GM23338 (cell line): ENCODE data around the gene GJC2. TPM values are rescaled to one million over a fixed set of nuclear protein-coding genes. Genes with fewer than 3 reads are reported as not detected.

Experiments used
- ATAC-seq: fragments of 200-7000 bp; cut with Tn5 transposase; 3 replicates; pipeline ENCODE4 v1.9.1; 2020
- DNase-seq: peaks from one replicate; pipeline ENCODE4 v3.0.0-alpha.2; 2015; ENCODE audit warnings: low spot score
- H2AFZ ChIP-seq: fragments of 200-600 bp; sonication (generic); 2 replicates; pipeline ENCODE4 v1.8.0; 2016; ENCODE audit warnings: antibody characterized with exemption, mild to moderate bottlenecking, moderate library complexity
- H3F3A ChIP-seq: fragments of 200-600 bp; sonication (generic); replicated peaks from 2 replicates; pipeline ENCODE4 v1.8.0; 2017; ENCODE audit warnings: antibody characterized with exemption, mixed run types, low read depth
- H3K27ac ChIP-seq: fragments of 200-600 bp; sonication (generic); 2 replicates; pipeline ENCODE4 v1.6.1; 2016; ENCODE audit warnings: low read depth
- H3K27me3 ChIP-seq: fragments of 200-600 bp; sonication (generic); 2 replicates; pipeline ENCODE4 v1.8.0; 2016; ENCODE audit warnings: mild to moderate bottlenecking, mixed run types, moderate library complexity; ENCODE audit not compliant: insufficient read depth
- H3K36me3 ChIP-seq: fragments of 200-600 bp; sonication (generic); 2 replicates; pipeline ENCODE4 v1.8.0; 2016; ENCODE audit warnings: mild to moderate bottlenecking; ENCODE audit not compliant: insufficient read depth
- H3K4me1 ChIP-seq: fragments of 200-600 bp; sonication (generic); 2 replicates; pipeline ENCODE4 v1.8.0; 2016; ENCODE audit warnings: mild to moderate bottlenecking, moderate library complexity; ENCODE audit not compliant: insufficient read depth
- H3K4me2 ChIP-seq: fragments of 200-600 bp; sonication (generic); 2 replicates; pipeline ENCODE4 v1.7.1; 2017; ENCODE audit warnings: mixed run types
- H3K4me3 ChIP-seq: fragments of 200-600 bp; sonication (generic); 2 replicates; pipeline ENCODE4 v1.6.1; 2016; ENCODE audit warnings: mixed run types
- H3K79me2 ChIP-seq: fragments of 200-600 bp; sonication (generic); replicated peaks from 2 replicates; pipeline ENCODE4 v1.8.0; 2017; ENCODE audit warnings: mild to moderate bottlenecking; ENCODE audit not compliant: insufficient read depth
- H3K9me2 ChIP-seq: fragments of 200-600 bp; sonication (generic); 2 replicates; pipeline ENCODE4 v1.8.0; 2017; ENCODE audit not compliant: insufficient read depth
- H4K20me1 ChIP-seq: fragments of 200-600 bp; sonication (generic); replicated peaks from 2 replicates; pipeline ENCODE4 v1.8.0; 2017; ENCODE audit warnings: mild to moderate bottlenecking; ENCODE audit not compliant: insufficient read depth
- H3K27ac Mint-ChIP-seq: 2 replicates; pipeline ENCODE4 v1.8.0; 2020; ENCODE audit warnings: inconsistent platforms, mild to moderate bottlenecking, moderate library complexity, mixed read lengths
- H3K27me3 Mint-ChIP-seq: 3 replicates; pipeline ENCODE4 v1.8.0; 2022; ENCODE audit warnings: low read depth, mild to moderate bottlenecking, moderate library complexity, mixed read lengths, inconsistent platforms; ENCODE audit not compliant: insufficient read depth, poor library complexity
- H3K36me3 Mint-ChIP-seq: 3 replicates; pipeline ENCODE4 v1.8.0; 2021; ENCODE audit warnings: low read depth, mild to moderate bottlenecking, inconsistent platforms, moderate library complexity, mixed read lengths
- H3K4me1 Mint-ChIP-seq: 3 replicates; pipeline ENCODE4 v1.8.0; 2020; ENCODE audit warnings: mild to moderate bottlenecking, inconsistent platforms, mixed read lengths
- H3K4me3 Mint-ChIP-seq: 3 replicates; pipeline ENCODE4 v1.8.0; 2021; ENCODE audit warnings: moderate library complexity, mild to moderate bottlenecking, inconsistent platforms, mixed read lengths
- H3K9me3 Mint-ChIP-seq: 3 replicates; pipeline ENCODE4 v1.8.0; 2020; ENCODE audit warnings: moderate library complexity, mild to moderate bottlenecking, inconsistent platforms, mixed read lengths
- EZH2 ChIP-seq: fragments of 200-600 bp; sonication (generic); IDR thresholded peaks from one replicate; pipeline ENCODE4 v1.8.0; 2017; ENCODE audit warnings: antibody characterized with exemption, mild to moderate bottlenecking, low read depth; ENCODE audit not compliant: unreplicated experiment
- EZH2phosphoT487 ChIP-seq: fragments of 200-600 bp; sonication (generic); IDR thresholded peaks from one replicate; pipeline ENCODE4 v1.8.1; 2018; ENCODE audit warnings: antibody characterized with exemption; ENCODE audit not compliant: unreplicated experiment
- JUNB ChIP-seq: IDR thresholded peaks from one replicate; pipeline ENCODE4 v1.6.1; 2016; ENCODE audit warnings: antibody characterized with exemption; ENCODE audit not compliant: unreplicated experiment
- NANOG ChIP-seq: IDR thresholded peaks from 2 replicates; pipeline ENCODE4 v1.6.1; 2016; ENCODE audit warnings: antibody characterized with exemption, borderline replicate concordance
- STAT1 ChIP-seq: IDR thresholded peaks from one replicate; pipeline ENCODE4 v1.6.1; 2016; ENCODE audit warnings: antibody characterized with exemption; ENCODE audit not compliant: unreplicated experiment
- polyA plus RNA-seq: library from polyadenylated mRNA; unstranded; fragments of >200 nt; fragmentation: Nextera tagmentation; extraction: Ambion mirVana; gene quantifications from 2 replicates; pipeline ENCODE4 v1.2.1, GENCODE V29; 2016
- total RNA-seq: library from RNA; depleted of rRNA; stranded (reverse); fragments of >200 nt; shearing (Covaris generic); gene quantifications from 2 replicates; pipeline ENCODE4 v1.2.3, GENCODE V29; 2014
- TF ChIP-seq, protein P1 (sequence below): IDR thresholded peaks from one replicate; pipeline ENCODE4 v1.6.1; 2018; ENCODE audit warnings: antibody characterized with exemption; ENCODE audit not compliant: unreplicated experiment
- TF ChIP-seq, protein P2 (sequence below): IDR thresholded peaks from 2 replicates; pipeline ENCODE4 v1.6.1; 2016; ENCODE audit warnings: antibody characterized with exemption
- TF ChIP-seq, protein P3 (sequence below), 2 experiments: fragments of 200-600 bp in 1 of 2; sonication (generic) in 1 of 2; conservative IDR thresholded peaks; 2 replicates each; pipeline versions ENCODE4 v1.5.1 to v1.6.1; 2016 to 2017; ENCODE audit warnings: antibody characterized with exemption in 2 of 2, low read depth in 2 of 2, mild to moderate bottlenecking in 2 of 2, moderate library complexity in 1 of 2

GJC2 gene
- total and polyA plus RNA-seq, 2 experiments from 2014 or later = 0.15 to 1.2 TPM

DNA sequence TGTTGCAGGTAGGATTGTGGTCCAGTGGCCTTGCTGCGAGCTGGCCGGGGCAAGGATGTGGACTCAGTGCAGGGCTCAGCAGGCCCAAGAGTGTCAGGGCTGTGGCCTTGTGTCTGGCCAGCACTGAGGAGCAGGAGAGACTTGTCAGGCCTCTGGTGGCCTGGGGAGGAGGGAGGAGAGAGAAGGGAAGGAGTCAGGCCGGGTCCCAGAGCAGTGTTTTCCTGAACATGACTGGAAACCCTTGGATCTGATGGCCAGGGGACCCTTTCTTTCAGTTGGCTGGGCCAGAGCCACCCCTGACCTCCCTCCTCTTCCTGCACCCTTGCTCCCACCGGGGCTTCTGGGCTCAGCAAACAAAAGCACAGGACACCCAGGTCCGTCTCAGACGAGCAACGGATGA is 20.9 kb downstream of the GJC2 start:
- Histone ChIP-seq H3K27me3 (no peaks in the 10 kb centered on the region), H4K20me1 (no peaks in the 10 kb centered on the region; the same call in 1 of the 2 replicates), H3K4me1 (no peaks in the 10 kb centered on the region; the same call in 1 of the 2 replicates), H3K27ac (no peak overlapping the region), H3K4me2 (no peak overlapping the region), H3K79me2 (peaks cover 19% of the 10 kb centered on the region), H3F3A (peaks cover 6% of the 10 kb centered on the region; the same call in 1 of the 2 replicates), H3K9me2 (no peaks in the 10 kb centered on the region), H3K4me3 (no peak overlapping the region), H3K36me3 (no peaks in the 10 kb centered on the region), H2AFZ (no peak overlapping the region)
- Mint-ChIP-seq H3K27ac (no peak overlapping the region), H3K9me3 (no peaks in the 10 kb centered on the region; the same call in 2 of the 3 replicates), H3K4me1 (peaks cover 3% of the 10 kb centered on the region; the same call in 1 of the 3 replicates), H3K4me3 (no peak overlapping the region), H3K27me3 (peaks cover 2% of the 10 kb centered on the region), H3K36me3 (no peaks in the 10 kb centered on the region; the same call in 2 of the 3 replicates)
- ATAC-seq (no peak), DNase-seq (no peak)
- TF ChIP-seq, protein P1, sequence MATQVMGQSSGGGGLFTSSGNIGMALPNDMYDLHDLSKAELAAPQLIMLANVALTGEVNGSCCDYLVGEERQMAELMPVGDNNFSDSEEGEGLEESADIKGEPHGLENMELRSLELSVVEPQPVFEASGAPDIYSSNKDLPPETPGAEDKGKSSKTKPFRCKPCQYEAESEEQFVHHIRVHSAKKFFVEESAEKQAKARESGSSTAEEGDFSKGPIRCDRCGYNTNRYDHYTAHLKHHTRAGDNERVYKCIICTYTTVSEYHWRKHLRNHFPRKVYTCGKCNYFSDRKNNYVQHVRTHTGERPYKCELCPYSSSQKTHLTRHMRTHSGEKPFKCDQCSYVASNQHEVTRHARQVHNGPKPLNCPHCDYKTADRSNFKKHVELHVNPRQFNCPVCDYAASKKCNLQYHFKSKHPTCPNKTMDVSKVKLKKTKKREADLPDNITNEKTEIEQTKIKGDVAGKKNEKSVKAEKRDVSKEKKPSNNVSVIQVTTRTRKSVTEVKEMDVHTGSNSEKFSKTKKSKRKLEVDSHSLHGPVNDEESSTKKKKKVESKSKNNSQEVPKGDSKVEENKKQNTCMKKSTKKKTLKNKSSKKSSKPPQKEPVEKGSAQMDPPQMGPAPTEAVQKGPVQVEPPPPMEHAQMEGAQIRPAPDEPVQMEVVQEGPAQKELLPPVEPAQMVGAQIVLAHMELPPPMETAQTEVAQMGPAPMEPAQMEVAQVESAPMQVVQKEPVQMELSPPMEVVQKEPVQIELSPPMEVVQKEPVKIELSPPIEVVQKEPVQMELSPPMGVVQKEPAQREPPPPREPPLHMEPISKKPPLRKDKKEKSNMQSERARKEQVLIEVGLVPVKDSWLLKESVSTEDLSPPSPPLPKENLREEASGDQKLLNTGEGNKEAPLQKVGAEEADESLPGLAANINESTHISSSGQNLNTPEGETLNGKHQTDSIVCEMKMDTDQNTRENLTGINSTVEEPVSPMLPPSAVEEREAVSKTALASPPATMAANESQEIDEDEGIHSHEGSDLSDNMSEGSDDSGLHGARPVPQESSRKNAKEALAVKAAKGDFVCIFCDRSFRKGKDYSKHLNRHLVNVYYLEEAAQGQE = no peak

DNA sequence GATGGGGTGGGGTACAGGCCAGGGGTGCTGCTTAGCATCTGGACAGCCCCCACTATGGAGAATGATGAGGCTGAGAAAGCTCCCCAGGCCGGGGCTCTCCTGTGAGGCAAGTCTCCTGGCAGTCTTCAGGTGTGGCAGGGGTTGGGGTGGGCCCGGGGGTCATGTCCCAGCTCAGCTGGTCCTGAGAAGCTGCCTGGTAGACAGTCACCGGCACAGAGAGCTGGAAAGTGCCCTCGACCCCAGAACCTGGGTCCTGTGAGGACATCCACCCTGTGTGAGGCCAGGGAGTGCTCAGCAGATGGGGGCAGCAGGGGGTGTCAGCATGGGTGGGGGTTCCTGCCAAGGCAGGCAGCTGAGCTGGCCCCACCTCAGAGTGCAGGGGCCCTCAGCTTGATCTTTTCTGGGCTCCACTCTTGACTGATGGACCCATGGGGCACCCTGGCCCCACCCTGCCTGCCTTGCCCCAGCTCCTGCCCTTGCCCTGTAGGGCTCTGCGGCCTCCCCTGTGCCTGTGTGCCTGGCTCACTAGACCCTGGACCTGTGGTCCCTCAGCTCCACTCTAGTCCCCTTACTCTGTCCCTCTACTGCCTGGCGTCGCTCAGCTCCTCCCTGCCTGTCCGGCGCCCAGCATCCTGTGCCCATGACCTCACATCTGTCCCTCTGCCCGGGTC is 21.6 kb downstream of the GJC2 start:
- Histone ChIP-seq H3K36me3 (no peaks in the 10 kb centered on the region), H2AFZ (no peak overlapping the region), H3F3A (peaks cover 6% of the 10 kb centered on the region; the same call in 1 of the 2 replicates), H3K4me2 (no peak overlapping the region), H3K4me1 (no peaks in the 10 kb centered on the region; the same call in 1 of the 2 replicates), H3K27me3 (no peaks in the 10 kb centered on the region), H3K9me2 (no peaks in the 10 kb centered on the region), H3K4me3 (no peak overlapping the region), H3K79me2 (peaks cover 19% of the 10 kb centered on the region), H3K27ac (no peak overlapping the region), H4K20me1 (no peaks in the 10 kb centered on the region; the same call in 1 of the 2 replicates)
- H3K4me1 Mint-ChIP-seq = peaks cover 3% of the 10 kb centered on the region; the same call in 1 of the 3 replicates
- DNase-seq = no peak
- no peak overlapping the region for H3K4me3 Mint-ChIP-seq
- no peak for ATAC-seq
- H3K9me3 Mint-ChIP-seq = no peaks in the 10 kb centered on the region; the same call in 2 of the 3 replicates
- H3K27me3 Mint-ChIP-seq = peaks cover 2% of the 10 kb centered on the region
- no peaks in the 10 kb centered on the region; the same call in 2 of the 3 replicates for H3K36me3 Mint-ChIP-seq
- H3K27ac Mint-ChIP-seq = no peak overlapping the region
- TF ChIP-seq STAT1 (no peak), EZH2 (no peak), NANOG (no peak), JUNB (no peak), EZH2phosphoT487 (no peak)
- TF ChIP-seq, protein P1 = no peak
- TF ChIP-seq, protein P2, sequence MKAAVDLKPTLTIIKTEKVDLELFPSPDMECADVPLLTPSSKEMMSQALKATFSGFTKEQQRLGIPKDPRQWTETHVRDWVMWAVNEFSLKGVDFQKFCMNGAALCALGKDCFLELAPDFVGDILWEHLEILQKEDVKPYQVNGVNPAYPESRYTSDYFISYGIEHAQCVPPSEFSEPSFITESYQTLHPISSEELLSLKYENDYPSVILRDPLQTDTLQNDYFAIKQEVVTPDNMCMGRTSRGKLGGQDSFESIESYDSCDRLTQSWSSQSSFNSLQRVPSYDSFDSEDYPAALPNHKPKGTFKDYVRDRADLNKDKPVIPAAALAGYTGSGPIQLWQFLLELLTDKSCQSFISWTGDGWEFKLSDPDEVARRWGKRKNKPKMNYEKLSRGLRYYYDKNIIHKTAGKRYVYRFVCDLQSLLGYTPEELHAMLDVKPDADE = no peak
- TF ChIP-seq, protein P3, sequence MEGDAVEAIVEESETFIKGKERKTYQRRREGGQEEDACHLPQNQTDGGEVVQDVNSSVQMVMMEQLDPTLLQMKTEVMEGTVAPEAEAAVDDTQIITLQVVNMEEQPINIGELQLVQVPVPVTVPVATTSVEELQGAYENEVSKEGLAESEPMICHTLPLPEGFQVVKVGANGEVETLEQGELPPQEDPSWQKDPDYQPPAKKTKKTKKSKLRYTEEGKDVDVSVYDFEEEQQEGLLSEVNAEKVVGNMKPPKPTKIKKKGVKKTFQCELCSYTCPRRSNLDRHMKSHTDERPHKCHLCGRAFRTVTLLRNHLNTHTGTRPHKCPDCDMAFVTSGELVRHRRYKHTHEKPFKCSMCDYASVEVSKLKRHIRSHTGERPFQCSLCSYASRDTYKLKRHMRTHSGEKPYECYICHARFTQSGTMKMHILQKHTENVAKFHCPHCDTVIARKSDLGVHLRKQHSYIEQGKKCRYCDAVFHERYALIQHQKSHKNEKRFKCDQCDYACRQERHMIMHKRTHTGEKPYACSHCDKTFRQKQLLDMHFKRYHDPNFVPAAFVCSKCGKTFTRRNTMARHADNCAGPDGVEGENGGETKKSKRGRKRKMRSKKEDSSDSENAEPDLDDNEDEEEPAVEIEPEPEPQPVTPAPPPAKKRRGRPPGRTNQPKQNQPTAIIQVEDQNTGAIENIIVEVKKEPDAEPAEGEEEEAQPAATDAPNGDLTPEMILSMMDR (conservative IDR thresholded peaks at IDR 0.05; ENCODE audit: low read depth in 2 of 2) = no peak
